Measurements from ENCODE around the gene COQ8B. TPM values are rescaled to one million over a fixed set of nuclear protein-coding genes. Genes with fewer than 3 reads are reported as not detected.

Gene COQ8B
- total RNA-seq, 1 donor from 2014 or later, result 45.4 TPM

DNA sequence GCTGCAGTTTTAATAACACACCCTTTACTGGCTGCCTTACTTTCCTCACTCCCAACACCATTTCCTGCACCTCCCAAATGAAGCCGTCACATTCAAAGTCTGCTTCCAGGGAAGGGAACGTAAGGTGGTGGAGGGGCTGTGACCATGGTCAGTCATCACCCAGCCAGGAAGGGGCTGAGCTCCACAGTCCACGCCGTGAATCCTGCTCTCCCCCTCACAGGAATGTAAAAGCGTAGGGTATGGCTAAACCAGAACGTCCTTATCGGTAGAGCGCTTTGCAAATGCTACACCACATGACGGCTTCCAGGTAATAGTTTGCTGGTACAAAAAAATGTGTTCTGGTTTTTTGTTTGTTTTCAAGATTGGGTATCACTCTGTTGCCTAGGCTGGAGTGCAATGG is 33.2 kb downstream of the COQ8B start:
- no peak for DNase-seq (ENCODE audit: low spot score)
- ATAC-seq, result no peak
- intact Hi-C loops (cut with DNase I), result no loop called here

- intact Hi-C loops (cut with DNase I), result no loop called here
- DNase-seq (ENCODE audit: low spot score), result no peak
- ATAC-seq, result no peak
Measured at GRCh38 chr19:40682431-40682964, 34.2 kb downstream of the COQ8B start.

GRCh38 chr19:40681039-40681438 is 35.6 kb downstream of the COQ8B start:
- DNase-seq (ENCODE audit: low spot score) (no peak), ATAC-seq (no peak)
- intact Hi-C loops (cut with DNase I), result no loop called here

- intact Hi-C loops (cut with DNase I), result no loop called here
- ATAC-seq (no peak), DNase-seq (ENCODE audit: low spot score) (no peak)
Measured at GRCh38 chr19:40677156-40677555, 39.5 kb downstream of the COQ8B start.

DNA sequence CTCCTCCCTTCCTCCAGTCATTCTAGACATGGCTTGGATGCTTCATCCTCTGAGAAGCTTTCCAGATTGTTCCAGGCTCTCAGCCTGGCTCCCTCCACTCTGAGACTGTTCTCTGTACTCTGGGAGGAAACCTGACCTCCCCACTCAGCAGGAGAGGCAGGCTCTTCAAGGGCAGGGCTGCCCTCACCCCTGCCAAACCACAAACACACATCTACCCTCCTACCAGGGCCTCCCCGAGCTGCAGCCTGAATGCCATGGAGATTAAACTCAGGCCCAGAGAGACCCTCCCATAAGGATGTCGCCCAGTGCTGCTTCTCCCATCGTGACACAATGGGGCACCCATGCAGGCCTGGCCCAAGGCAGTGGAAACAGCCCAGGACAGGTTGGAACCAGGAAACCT is 42.4 kb downstream of the COQ8B start:
- DNase-seq (ENCODE audit: low spot score), result no peak
- no peak for ATAC-seq
- intact Hi-C loops (cut with DNase I), result no loop called here

DNA sequence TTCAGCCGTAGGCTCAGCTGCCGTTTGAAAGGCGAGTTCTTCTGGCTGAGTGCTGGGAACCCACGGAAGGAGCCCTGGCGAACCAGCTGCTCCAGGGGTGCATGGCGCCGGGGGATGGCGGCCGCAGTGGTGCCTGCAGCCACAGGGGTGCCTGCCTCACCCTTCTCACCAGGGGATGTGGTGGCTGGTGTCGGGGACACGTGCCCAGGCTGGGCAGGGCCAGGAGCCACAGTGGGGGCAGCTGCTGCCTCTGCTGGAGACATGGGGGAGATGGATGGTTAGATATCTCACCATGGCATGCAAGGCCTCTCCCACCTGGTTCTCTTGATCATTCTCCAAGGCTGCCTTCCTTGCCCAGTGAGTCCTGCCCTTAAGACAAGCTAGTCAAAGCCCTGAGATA is 43.3 kb downstream of the COQ8B start:
- no peak for ATAC-seq
- intact Hi-C loops (cut with DNase I), result no loop called here
- DNase-seq (ENCODE audit: low spot score), result no peak

- DNase-seq (ENCODE audit: low spot score) (no peak), ATAC-seq (no peak)
- intact Hi-C loops (cut with DNase I), result no loop called here
Measured at GRCh38 chr19:40672573-40673299, 44.0 kb downstream of the COQ8B start.

- intact Hi-C loops (cut with DNase I), result no loop called here
- ATAC-seq (no peak), DNase-seq (ENCODE audit: low spot score) (no peak)
Measured at GRCh38 chr19:40672038-40672437, 44.6 kb downstream of the COQ8B start.

- intact Hi-C loops (cut with DNase I), result no loop called here
- no peak for DNase-seq (ENCODE audit: low spot score)
- no peak for ATAC-seq
Measured at GRCh38 chr19:40671404-40671803, 45.3 kb downstream of the COQ8B start.

GRCh38 chr19:40668991-40669614 is 47.6 kb downstream of the COQ8B start:
- DNase-seq (ENCODE audit: low spot score) (no peak), ATAC-seq (no peak)
- intact Hi-C loops (cut with DNase I), result loop anchor here (10.0 kb wide), 1 partner anchor 136 kb away; no protein-coding TSS in a partner anchor

DNA sequence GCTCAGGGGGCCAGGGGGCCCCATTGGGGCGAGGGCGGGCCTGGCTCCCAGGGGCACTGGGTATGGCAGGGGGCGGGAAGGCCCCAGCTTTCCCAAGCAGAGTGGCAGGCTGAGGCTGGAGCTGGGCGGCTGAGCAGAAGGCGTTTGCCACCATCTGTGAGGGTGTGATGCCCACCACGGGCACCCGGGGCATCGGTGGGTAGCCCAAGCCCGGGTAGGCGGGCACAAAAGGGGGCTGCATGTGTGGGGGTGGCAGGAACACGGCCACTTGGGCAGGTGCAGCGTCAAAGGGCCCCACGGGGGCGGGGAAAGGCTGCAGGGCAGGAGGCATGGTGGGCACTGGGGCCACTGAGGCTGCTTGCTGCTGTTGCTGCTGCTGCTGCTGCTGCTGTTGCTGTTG is 49.1 kb downstream of the COQ8B start:
- DNase-seq (ENCODE audit: low spot score) (no peak), ATAC-seq (no peak)
- intact Hi-C loops (cut with DNase I), result loop anchor here (10.0 kb wide), 1 partner anchor 137 kb away; no protein-coding TSS in a partner anchor

- ATAC-seq (no peak), DNase-seq (ENCODE audit: low spot score) (no peak)
- intact Hi-C loops (cut with DNase I), result loop anchor here (10.0 kb wide), 1 partner anchor 138 kb away; no protein-coding TSS in a partner anchor
Measured at GRCh38 chr19:40666803-40667438, 49.8 kb downstream of the COQ8B start.

GRCh38 chr19:40663695-40664692 is 52.7 kb downstream of the COQ8B start:
- DNase-seq (ENCODE audit: low spot score) (no peak), ATAC-seq (peak; percentile 11)
- intact Hi-C loops (cut with DNase I), result loop anchor here (10.0 kb wide), 1 partner anchor 141 kb away; no protein-coding TSS in a partner anchor

- DNase-seq (ENCODE audit: low spot score), result peak; percentile 97
- intact Hi-C loops (cut with DNase I), result loop anchor here (10.0 kb wide), 1 partner anchor 142 kb away; no protein-coding TSS in a partner anchor
- ATAC-seq, result peak; percentile 86
Measured at GRCh38 chr19:40662925-40663694, 53.6 kb downstream of the COQ8B start.

GRCh38 chr19:40661616-40662015 is 55.1 kb downstream of the COQ8B start:
- intact Hi-C loops (cut with DNase I), result loop anchor here (10.0 kb wide), 1 partner anchor 143 kb away; no protein-coding TSS in a partner anchor
- ATAC-seq (no peak), DNase-seq (ENCODE audit: low spot score) (no peak)

- intact Hi-C loops (cut with DNase I), result no loop called here
- no peak for ATAC-seq
- no peak for DNase-seq (ENCODE audit: low spot score)
Measured at GRCh38 chr19:40659566-40659965, 57.1 kb downstream of the COQ8B start.

DNA sequence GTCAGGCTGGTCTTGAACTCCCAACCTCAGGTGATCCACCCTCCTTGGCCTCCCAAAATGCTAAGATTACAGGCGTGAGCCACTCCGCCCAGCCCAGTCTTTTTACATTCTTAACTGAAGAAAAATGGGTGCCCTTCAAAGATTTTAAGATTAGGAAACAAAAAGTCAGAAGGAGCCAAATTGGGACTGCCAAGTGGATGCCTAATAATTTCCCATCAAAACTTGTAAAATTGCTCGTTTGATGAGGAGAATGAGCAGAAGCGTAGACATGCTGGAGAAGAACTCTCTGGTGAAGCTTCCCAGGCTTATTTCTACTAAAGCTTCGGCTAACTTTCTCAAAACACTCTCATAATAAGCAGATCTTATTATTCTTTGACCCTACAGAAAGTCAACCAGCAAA is 57.6 kb downstream of the COQ8B start:
- intact Hi-C loops (cut with DNase I), result no loop called here
- no peak for DNase-seq (ENCODE audit: low spot score)
- no peak for ATAC-seq

DNA sequence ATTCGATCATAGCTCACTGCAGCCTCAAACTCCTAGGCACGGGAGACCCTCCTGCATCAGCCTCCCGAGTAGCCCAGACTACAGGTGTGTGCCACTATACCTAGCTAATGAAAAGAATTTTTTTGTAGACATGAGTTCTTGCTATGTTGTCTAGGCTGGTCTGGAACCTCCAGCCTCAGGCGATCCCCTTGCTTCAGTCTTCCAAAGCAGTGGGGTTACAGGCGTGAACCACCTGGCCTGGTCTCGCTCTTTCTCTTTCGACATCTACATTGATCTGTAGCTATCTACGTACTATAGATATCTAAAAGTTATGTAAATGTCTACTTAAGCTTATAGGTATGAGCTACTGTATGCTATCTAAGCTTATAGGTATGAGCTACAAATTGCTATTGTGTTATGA is 58.7 kb downstream of the COQ8B start:
- intact Hi-C loops (cut with DNase I), result no loop called here
- DNase-seq (ENCODE audit: low spot score), result no peak
- ATAC-seq, result no peak

Measured in sciatic nerve (tissue), 2 donors.